Activated T-cell treated with anti-CD3 and anti-CD28 coated beads for 1 hour (primary cell): ENCODE results near the gene SLC26A1.

Experiments used
- DNase-seq: peaks from one replicate; pipeline ENCODE4 v3.0.0-alpha.2; 2020; ENCODE audit warnings: low read depth

Gene SLC26A1

DNA sequence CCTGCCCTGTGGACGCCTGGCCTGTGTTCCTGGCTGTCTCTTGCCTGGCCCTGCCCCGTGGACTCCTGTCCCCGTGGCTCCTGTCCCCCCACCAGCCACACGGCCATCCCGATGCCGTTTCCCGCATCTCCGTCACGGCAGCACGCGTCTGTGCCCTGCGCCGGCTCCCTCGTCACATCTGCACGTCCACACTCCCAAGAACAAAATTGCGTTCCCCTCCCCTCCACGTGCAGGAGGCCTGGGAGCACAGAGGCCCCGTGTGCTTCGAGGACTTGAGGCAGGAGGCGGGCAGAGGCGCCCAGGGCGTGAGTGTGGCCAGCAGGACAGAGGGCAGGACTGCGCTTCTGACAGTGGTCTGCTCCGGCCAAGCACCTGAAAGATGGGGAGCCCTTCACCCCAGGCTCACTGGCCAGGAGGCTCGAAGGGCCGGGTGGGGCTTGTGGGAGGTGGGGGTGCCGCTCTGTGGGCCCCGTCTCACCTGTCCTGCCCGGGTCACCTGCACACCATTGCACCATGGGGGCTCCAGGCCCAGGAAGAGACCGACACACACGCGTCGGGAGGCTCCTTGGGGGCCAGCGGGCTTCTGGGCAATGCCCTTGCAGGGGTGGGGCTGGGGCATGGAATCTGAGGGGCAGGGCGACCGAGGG lies 35.5 kb upstream of the SLC26A1 start:
- DNase-seq: no peak

DNA sequence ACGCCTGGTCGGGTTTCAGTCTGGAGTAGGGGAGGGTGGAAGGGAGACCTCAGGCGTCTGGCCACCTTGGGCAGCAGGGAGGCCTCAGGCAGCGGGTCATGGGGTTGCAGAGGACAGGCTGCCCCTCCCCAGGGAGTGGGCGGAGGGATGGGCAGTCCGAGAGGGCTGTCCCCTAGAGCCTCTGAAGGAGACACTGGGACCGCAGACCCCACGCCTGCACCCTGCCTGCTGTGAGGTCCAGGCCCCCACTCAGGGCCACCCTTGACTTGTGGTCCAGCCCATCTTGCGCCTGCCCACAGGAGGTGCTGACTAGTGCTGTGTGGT lies 34.7 kb upstream of the SLC26A1 start:
- no peak for DNase-seq

DNA sequence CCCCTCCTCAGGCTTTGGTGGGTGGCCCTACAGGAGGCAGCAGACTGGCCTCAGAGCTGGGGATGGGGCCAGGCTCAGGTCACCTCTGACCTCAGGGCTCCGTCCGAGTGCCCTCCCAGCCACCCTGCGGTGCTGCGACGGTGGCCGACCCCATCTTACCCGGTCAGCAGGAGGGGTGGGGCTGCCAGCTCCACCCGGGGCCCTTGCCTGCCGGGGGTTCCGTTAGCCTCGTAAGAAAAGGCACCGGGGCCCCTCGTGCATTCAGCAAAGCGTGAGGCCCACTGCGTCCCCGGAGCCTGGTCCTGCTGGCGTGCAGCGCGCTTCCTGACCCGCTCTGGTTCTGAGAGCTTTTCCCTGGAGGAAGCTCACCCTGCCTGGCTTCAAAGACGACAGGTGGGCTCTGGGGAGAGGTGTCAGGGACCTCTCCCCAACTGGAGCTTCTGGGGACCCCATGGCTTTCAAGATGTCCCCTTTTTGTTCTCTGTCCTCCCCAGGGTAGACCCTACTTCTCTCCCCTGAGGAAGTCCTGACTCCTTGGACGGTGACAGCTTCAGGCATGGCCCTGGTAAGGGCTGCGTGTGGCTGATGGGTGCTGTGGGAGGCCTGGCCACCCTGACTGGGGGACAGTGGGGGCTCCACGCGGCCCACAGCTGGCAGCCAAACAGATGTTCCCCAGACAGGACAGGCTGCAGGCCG lies 34.2 kb upstream of the SLC26A1 start:
- DNase-seq: no peak

DNA sequence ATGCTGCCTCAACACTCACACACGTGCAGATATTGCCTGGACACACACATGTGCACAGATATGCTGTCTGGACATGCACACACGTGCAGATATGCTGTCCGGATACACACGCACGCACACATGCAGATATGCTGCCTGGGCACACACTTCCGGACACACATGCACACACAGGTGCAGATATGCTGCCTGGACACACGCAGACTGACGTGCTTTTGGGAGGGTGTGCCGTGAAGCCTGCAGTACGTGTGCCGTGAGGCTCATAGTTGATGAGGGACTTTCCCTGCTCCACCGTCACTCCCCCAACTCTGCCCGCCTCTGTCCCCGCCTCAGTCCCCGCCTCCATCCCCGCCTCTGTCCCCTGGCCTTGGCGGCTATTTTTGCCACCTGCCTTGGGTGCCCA lies 32.9 kb upstream of the SLC26A1 start:
- DNase-seq: no peak

DNA sequence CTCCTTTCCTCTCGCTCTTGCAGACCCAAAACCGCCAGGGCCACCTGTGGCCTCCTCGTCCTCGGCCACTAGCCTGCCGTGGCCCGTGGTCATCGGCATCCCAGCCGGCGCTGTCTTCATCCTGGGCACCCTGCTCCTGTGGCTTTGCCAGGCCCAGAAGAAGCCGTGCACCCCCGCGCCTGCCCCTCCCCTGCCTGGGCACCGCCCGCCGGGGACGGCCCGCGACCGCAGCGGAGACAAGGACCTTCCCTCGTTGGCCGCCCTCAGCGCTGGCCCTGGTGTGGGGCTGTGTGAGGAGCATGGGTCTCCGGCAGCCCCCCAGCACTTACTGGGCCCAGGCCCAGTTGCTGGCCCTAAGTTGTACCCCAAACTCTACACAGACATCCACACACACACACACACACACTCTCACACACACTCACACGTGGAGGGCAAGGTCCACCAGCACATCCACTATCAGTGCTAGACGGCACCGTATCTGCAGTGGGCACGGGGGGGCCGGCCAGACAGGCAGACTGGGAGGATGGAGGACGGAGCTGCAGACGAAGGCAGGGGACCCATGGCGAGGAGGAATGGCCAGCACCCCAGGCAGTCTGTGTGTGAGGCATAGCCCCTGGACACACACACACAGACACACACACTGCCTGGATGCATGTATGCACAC lies 31.8 kb upstream of the SLC26A1 start:
- no peak for DNase-seq

DNA sequence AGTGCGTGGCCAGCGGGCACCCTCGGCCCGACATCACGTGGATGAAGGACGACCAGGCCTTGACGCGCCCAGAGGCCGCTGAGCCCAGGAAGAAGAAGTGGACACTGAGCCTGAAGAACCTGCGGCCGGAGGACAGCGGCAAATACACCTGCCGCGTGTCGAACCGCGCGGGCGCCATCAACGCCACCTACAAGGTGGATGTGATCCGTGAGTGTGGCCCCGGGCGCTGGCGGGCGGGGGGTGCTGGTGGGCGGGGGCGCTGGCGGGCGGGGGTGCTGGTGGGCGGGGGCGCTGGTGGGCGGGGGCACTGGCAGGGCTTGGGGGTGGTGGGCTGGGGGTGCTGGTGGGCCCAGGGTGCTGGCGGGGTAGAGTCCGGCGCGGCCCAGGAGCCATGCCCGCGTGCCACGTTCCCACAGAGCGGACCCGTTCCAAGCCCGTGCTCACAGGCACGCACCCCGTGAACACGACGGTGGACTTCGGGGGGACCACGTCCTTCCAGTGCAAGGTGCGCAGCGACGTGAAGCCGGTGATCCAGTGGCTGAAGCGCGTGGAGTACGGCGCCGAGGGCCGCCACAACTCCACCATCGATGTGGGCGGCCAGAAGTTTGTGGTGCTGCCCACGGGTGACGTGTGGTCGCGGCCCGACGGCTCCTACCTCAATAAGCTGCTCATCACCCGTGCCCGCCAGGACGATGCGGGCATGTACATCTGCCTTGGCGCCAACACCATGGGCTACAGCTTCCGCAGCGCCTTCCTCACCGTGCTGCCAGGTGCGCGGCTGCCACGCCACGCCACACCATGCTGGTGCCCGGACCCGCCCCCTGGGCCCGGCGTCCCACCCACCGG lies 30.9 kb upstream of the SLC26A1 start:
- no peak for DNase-seq

DNA sequence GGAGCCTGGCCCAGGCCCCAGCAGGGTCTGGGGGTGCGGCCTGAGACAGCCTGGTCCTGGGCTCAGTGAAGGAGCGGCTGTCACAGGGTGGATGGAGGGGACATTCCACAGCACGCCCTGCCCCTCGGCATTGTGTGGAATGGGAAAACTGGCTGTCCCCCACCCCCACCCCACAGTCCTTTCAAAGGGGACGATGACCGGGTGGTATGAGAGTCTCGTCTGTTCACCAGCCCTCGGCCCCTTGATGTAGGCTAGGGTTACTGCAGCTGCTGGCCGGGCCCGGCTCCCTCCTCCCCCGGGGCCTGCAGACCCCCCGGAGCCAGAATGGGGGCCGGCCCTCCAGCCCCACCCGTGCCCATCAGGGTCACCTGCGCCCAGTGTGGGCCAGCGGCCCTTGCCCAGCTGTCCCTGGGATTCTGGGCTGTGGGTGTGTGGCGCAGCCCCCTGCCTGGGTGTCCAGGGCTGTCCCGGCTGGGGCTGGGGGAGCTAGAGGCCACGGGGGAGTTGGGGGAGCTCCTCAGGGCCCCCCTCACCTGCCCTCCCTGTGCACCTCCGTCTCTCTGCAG lies 30.0 kb upstream of the SLC26A1 start:
- DNase-seq: no peak

DNA sequence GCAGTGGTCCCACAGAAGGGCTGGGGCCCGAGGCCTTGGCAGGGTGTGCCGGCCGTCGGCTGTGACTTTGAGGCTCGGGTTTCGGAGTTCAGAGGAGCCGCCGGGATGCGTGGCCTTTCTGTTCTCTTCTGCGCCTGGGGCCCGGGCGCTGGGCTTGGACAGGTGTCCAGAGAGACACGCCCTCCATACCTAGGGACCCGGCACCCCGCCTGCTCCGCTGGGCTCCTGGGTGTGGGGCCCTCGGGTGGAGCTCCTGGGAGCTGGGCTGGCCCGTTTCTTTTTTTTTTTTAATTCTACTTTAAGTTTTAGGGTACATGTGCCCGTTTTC lies 29.5 kb upstream of the SLC26A1 start:
- no peak for DNase-seq

DNA sequence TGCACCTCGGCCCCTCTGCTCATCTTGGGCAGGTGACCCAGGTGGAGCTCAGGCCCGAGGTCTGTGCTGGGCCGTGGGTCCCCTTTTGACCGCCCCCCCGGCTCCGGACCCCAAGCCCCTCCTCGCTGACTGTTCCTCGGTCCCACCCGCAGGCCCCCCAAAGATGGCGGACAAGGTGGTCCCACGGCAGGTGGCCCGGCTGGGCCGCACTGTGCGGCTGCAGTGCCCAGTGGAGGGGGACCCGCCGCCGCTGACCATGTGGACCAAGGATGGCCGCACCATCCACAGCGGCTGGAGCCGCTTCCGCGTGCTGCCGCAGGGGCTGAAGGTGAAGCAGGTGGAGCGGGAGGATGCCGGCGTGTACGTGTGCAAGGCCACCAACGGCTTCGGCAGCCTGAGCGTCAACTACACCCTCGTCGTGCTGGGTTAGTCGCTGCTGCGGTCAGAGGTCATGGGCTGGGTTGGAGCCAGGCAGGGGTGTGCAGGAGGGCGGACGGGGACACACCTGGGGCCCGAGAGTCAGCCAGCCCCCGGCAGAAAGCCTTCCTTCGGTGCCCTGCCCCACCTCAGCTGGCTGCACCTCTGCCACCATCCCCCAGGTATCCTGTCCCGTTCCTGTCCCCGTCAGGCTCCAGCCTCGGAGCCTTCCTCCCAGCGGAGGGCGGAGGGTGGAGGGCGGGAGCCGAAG lies 29.0 kb upstream of the SLC26A1 start:
- DNase-seq: no peak

DNA sequence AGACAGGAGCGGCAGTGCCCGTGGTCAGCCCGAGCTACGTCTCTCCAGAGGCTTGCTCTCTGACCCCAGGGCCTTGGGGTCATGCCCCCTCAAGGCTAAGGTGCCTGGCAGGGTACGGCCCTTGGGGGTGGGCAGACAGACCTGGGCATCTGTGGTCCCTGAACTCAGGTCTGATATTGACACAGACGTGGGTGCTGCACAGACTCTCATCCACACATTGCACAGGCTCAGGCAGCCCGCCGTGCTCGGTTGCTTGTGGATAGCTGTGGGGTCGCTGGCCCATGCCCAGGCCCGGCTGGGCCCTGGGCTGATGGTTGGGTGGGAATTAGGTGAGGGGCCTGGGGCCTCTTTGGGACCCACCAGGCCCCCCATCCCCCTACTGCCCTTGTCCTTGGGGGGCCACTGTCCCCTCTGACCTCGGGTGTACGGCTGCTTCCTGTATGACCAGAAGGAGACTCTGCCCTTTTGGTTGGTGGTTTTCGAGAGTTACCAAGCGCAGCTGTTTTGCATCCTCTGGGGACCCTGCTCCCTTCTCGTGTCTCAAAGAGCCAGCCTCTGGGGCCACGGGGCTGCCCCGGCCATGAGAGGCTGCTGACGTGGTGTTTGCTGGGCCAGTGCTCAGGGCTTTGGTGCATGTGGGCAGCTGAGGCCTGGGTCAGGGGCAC lies 28.3 kb upstream of the SLC26A1 start:
- no peak for DNase-seq

DNA sequence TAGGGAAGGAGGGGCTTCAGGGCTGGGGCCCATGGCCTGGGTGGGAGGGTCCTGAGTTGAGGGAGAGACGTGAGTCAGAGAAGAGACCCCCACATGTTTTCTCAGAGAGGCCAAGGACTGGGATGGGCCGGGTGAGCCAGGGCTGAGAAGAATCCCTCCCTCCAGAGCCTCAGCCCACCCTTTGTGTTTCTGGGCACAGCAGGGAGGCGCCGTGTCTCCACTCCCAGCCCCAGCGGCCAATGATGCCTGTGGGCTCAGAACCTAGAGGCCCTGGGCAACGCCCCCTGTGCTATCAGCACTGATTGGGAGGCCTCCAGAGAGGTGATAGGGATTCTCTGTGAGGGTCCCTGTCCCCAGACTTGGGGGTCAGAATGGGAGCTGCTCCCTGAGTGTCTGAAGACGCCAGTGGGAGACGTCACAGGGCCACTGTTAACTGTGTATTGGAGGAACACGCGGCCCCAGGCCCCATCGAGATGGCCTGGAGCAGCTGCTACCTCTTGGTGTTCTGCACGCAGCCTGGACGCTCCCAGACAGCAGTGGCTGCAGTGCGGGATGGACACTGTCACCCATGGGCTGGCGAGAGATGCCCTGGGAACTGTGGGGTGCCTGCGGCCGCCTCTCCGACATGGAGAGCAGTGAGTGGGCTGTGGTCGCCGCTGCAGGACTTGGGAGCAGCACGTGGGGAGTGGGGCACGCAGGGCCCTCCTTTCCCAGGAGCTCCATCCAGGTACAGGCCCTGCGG lies 26.7 kb upstream of the SLC26A1 start:
- DNase-seq: no peak

DNA sequence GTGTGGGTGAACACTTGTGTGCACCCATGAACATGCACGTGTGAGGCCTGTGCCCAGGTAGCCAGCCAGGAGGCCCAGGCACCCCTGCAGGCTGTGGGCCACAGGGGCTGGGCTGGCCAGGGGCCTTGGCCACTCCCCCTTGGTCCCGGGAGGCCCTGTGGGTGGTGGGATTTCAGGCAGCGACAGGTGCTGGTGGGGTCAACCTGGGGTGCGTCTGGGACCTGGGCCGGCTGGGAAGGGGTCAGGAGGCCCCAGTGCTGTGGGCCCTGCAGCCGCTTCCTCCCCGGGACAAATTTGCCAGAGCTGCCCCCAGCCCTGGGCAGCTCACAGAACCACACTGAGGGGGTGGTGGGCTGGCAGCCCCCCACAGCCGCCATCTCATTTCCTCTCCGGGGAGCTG lies 26.1 kb upstream of the SLC26A1 start:
- DNase-seq: no peak

DNA sequence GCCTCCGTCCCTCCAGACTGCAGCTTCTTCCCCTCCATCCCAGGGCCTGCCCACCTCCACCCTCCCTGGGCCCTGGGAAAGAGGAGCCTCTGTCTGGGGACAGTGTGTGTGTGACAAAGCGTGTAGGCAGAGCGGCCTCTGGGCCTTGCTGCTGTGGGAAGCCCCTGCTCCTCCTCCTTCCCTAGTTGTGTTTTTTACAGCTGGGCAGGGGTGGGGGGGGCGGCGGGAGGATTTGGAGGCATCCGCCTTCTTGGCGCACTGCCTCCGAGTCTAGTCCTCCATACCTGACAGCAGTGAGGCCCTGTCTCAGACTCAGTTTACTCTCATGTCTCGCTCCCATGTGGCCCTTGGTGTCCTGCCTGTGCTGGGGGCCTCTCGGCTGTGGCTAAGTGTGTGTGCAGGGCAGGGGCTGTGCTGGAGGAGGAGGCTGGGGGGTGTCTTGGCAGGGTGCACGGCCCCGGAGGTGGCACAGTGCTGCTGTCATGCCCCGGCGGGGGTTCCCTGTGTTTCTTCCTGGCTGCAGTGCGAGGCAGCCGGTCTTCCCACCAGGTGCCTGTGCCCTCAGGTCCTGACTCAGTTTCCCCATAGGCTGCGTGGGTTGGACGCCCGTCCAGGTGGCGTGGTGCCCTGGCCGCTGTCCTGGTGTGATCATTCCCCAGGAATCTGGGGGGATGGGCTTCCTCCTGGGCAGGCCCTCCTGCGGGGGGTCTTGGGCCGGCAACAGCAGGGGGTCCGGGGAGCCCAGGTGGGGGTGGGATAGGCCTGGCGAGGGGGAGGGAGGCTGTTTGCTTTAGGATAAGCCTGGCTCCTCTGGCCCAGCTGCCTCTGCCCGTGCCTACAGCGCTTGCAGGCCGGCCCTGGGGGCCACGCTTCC lies 25.2 kb upstream of the SLC26A1 start:
- no peak for DNase-seq

DNA sequence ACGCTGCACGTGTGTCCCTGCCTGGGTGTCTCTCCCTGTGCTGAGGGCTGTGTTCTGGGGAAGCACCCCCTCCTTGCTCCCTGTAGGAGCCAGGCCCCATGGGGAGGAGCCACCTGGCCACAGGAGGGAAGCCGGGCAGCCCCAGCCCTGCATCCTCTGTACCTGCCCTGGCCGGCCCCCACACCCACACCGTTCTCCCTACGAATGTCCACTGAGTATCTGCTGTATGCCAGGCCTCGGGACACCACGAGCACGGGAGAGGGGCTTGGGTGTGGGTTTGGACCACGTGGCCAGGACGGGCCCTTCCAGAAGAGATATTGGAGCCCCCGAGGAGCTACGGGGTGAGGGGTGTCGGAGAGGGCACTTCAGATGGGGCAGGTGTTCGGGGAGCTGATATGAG lies 24.5 kb upstream of the SLC26A1 start:
- DNase-seq: no peak

DNA sequence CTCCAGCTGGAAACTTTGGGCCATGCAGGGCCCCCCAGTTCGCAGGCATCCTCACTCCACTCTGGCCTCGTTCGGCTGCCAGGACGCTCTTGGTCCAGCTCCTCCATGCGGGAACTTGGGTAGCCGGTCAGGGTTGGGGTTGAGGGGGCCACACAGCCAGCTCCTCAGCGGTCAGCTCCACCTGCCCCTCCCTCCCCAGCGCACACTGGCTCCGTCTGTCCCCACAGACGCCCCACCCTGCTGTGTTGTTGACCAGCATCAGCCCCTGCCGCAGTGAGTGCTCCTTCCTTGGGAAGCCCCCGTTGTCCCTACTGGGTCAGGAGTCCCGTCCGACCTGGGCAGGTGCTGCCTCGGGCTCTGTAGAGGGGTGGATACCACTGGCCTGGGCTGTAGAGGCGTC lies 24.0 kb upstream of the SLC26A1 start:
- DNase-seq: no peak

DNA sequence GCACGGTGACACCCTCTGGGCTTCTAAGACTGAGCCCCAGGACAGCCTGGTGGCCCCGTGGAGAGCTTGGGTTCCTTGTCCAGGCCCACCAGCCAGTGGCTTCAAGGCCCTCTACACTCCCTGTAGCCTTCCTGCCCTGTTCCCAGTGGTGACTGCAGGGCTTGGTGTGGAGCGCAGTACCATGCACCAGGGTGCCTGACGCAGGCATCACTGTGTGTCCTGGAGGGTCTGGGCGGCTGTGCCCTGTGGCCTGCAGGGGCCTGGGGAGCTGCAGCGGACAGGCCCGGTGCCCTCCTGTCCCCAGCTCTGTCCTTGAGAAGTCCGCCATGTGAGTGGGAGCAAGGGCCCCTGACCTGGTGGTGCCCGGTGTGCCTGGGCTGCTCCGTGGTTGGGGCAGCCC lies 22.5 kb upstream of the SLC26A1 start:
- no peak for DNase-seq

DNA sequence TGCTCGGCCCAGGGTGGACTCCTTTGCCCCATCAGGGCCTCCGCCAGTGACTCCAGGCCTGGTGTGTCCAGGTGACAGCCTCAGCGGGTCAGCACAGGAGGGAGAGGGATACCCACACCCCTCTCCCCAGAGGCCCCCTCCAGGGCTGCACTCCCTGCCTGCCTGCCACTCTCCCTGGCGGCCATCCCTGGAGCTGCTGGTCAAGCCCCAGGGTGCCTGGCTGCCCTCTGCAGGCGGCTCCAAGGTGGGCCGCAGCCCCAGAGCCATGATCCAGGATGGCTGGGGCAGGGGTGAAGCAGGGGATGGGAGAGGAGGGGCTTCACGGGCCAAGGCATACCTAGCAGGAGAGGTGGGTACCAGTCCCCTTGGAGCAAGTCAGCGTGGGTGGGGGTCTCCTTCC lies 22.0 kb upstream of the SLC26A1 start:
- no peak for DNase-seq

DNA sequence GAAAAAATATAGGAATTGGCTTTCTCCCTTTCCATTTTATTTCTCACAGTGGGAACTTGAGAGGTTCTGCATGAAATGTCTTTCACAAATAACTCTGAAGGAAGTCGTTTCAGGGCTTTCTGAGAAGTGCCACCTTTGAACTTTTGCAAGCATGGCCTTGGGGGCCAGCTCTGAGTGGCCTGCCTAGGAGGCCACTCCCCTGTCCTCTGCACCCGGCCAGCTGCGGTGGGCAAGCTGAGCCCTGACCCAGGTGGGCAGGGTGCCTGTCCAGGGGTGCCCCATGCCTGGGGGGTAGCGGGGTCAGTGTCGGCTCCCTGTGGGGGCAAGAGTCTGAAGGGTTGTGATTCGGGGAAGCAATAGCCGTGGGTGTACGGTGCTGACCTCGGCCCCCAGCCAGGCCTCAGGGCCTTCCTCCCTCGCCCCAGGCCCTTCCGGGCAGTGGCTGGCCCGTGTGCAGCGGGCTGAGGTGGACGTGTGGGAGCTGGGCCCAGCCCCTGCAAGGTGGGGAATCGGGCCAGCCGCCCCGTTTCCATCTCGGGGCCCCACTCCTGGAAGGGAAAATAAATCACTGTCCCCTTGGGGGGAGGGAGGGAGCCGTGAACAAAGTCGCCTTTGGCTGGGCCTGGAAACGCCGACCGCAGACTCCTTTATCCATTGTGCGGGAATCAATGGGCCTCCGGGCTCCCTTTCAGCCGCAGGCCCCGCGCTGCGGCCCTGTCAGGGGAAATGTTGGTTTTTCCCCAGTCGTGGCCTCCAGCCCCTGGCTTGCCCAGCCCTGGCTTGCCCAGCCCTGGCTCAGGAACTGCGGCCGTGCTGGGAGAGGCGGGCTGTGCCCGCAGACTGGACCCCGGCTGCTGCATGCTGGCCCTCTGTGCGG lies 21.3 kb upstream of the SLC26A1 start:
- DNase-seq: no peak
